OCI-LY7 (cell line): ENCODE measurements around the gene ST8SIA5. TPM values are rescaled to one million over a fixed set of nuclear protein-coding genes. Genes with fewer than 3 reads are reported as not detected.

ENCODE experiments used
- BruUV-seq: library from RNA; stranded (reverse); fragments of 400-500 nt; replicated peaks from 2 replicates; lab custom pipeline; 2021; lab: Mats Ljungman, UMichigan
- CTCF ChIA-PET: fragments of 300-600 bp; sonication (Branson Sonifier 250); formaldehyde crosslinking; loops from one replicate; lab custom pipeline; 2022; ENCODE audit warnings: antibody characterized with exemption; ENCODE audit not compliant: unreplicated experiment; lab: Charles Lee
- POLR2A ChIA-PET: fragments of 300-600 bp; sonication (Branson Sonifier 250); formaldehyde crosslinking; loops from one replicate; lab custom pipeline; 2022; ENCODE audit warnings: antibody characterized with exemption; lab: Charles Lee
- DNase-seq: peaks from one replicate; pipeline ENCODE4 v3.0.0-alpha.2; 2015; ENCODE audit warnings: low spot score
- H2AFZ ChIP-seq: fragments of 200-600 bp; sonication (generic), shearing (Covaris generic); 2 replicates; pipeline ENCODE4 v1.6.1; 2014; ENCODE audit warnings: mild to moderate bottlenecking, antibody characterized with exemption, low read length, moderate library complexity
- H3K27ac ChIP-seq: fragments of 200-600 bp; sonication (generic); 2 replicates; pipeline ENCODE4 v1.5.1; 2014; ENCODE audit warnings: mixed run types, low read depth, mild to moderate bottlenecking, moderate library complexity, low read length, inconsistent platforms; ENCODE audit not compliant: poor library complexity, severe bottlenecking
- H3K36me3 ChIP-seq: fragments of 200-600 bp; sonication (generic); 2 replicates; pipeline ENCODE4 v1.6.1; 2014; ENCODE audit warnings: mild to moderate bottlenecking, antibody characterized with exemption, low read length, moderate library complexity, mixed read lengths; ENCODE audit not compliant: insufficient read depth
- H3K4me1 ChIP-seq: fragments of 200-600 bp; sonication (generic); 2 replicates; pipeline ENCODE4 v1.5.1; 2014; ENCODE audit warnings: mild to moderate bottlenecking, low read length; ENCODE audit not compliant: insufficient read depth, poor library complexity, severe bottlenecking
- H3K4me2 ChIP-seq: fragments of 200-600 bp; sonication (generic); 2 replicates; pipeline ENCODE4 v1.6.1; 2014; ENCODE audit warnings: mild to moderate bottlenecking, low read length
- H3K4me3 ChIP-seq: fragments of 200-600 bp; sonication (generic); 2 replicates; pipeline ENCODE4 v1.5.1; 2014; ENCODE audit warnings: mild to moderate bottlenecking, low read depth, low read length; ENCODE audit not compliant: poor library complexity, severe bottlenecking
- H3K79me2 ChIP-seq: fragments of 200-600 bp; sonication (generic); 2 replicates; pipeline ENCODE4 v1.6.1; 2016; ENCODE audit warnings: low read depth, mild to moderate bottlenecking, low read length, moderate library complexity, mixed read lengths; ENCODE audit not compliant: insufficient read depth
- H3K9me2 ChIP-seq: fragments of 200-600 bp; sonication (generic); 2 replicates; pipeline ENCODE4 v1.6.1; 2016; ENCODE audit warnings: mild to moderate bottlenecking, low read length, mixed read lengths; ENCODE audit not compliant: insufficient read depth
- H3K9me3 ChIP-seq: fragments of 200-600 bp; sonication (generic); 2 replicates; pipeline ENCODE4 v1.6.1; 2014; ENCODE audit warnings: mild to moderate bottlenecking, mixed run types, low read length, mixed read lengths
- H4K20me1 ChIP-seq: fragments of 200-600 bp; sonication (generic); 2 replicates; pipeline ENCODE4 v1.6.1; 2014; ENCODE audit warnings: mild to moderate bottlenecking, antibody characterized with exemption, low read length, moderate library complexity, mixed read lengths; ENCODE audit not compliant: insufficient read depth
- CTCF ChIP-seq: fragments of 200-600 bp; sonication (generic); conservative IDR thresholded peaks from 2 replicates; pipeline ENCODE4 v1.5.1; 2014; ENCODE audit warnings: mild to moderate bottlenecking, antibody characterized with exemption, low read length, moderate library complexity, mixed read lengths
- EZH2phosphoT487 ChIP-seq: fragments of 200-600 bp; sonication (generic); IDR thresholded peaks from 2 replicates; pipeline ENCODE4 v1.6.1; 2018; ENCODE audit warnings: low read depth, borderline replicate concordance, mild to moderate bottlenecking, mixed run types, antibody characterized with exemption, low read length, moderate library complexity, mixed read lengths
- intact Hi-C: fragments of 100-400 bp; cut with micrococcal nuclease; formaldehyde crosslinking; loops from one replicate; pipeline ENCODE4 v1.10.0; 2022; ENCODE audit not compliant: unreplicated experiment
- total RNA-seq, 2 experiments: library from RNA; depleted of rRNA in 1 of 2; stranded (reverse); fragments of >200 nt in 1 of 2; shearing (Covaris generic) in 1 of 2; gene quantifications; 2 replicates each; pipeline ENCODE4 v1.2.3, GENCODE V29; 2014 to 2022

ST8SIA5 gene
- total RNA-seq, 2 experiments from 2014 or later: 0.28 TPM; not detected in 1

DNA sequence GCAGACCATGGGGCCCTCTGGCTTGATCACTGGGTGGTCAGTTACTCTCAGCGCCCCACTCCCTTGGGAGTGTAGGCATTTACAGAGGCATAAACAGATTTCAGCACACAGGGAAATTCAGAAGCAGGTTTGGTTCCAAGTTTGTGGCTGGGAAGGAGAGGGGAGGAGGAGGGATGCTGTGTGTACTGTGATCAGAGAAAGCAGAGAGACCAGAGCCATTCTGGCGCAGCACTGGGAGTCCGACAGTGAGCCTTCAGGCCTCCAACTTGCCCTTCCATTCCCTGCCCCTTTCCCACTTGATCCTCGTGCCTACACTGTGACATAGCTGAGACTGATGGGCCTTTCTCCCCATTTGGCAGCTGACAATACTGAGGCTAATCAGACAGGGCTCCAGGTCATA is 52.0 kb downstream of the ST8SIA5 start:
- Histone ChIP-seq H3K36me3 (no peaks in the 10 kb centered on the region), H3K4me1 (peaks cover 29% of the 10 kb centered on the region), H3K4me2 (no peak overlapping the region), H3K4me3 (no peak overlapping the region), H3K27ac (no peak overlapping the region), H3K9me2 (no peaks in the 10 kb centered on the region), H3K79me2 (no peaks in the 10 kb centered on the region), H3K9me3 (no peaks in the 10 kb centered on the region), H2AFZ (no peak overlapping the region), H4K20me1 (no peaks in the 10 kb centered on the region)
- CTCF ChIA-PET: no interaction called here
- BruUV-seq: no TSS peak
- TF ChIP-seq CTCF (no peak), EZH2phosphoT487 (no peak)
- intact Hi-C loops: no loop called here
- no peak for DNase-seq
- POLR2A ChIA-PET: no interaction called here

DNA sequence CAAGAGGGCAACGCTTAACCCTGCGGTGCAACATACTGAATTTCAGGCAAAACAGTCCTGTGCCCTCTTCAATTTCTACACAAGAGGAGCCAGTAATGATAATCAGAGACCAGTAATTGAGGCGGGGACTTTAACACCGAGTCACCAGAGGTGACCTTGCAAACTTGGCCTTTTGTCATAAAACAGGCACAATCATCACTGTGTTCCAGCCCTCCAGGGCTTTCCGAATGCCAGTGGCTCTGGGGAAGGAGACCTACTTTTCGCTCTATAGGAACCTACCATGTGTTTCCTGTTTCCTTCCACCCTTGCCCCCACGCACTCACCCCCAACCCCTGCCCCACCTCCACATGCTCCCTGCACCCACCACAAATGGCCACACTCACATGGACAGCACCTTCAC is 52.7 kb downstream of the ST8SIA5 start:
- no peak overlapping the region for H3K4me3 ChIP-seq

More for the DNA sequence above, 52.7 kb downstream of the ST8SIA5 start:
- intact Hi-C loops: no loop called here
- DNase-seq: no peak
- CTCF ChIA-PET: no interaction called here
- no peak overlapping the region for H3K27ac ChIP-seq
- no peak overlapping the region for H2AFZ ChIP-seq
- H3K9me3 ChIP-seq: no peaks in the 10 kb centered on the region
- POLR2A ChIA-PET: no interaction called here
- H3K9me2 ChIP-seq: no peaks in the 10 kb centered on the region
- TF ChIP-seq EZH2phosphoT487 (no peak), CTCF (no peak)
- no peak overlapping the region for H3K4me2 ChIP-seq
- H4K20me1 ChIP-seq: no peaks in the 10 kb centered on the region
- no peaks in the 10 kb centered on the region for H3K79me2 ChIP-seq
- BruUV-seq: no TSS peak
- H3K4me1 ChIP-seq: peaks cover 24% of the 10 kb centered on the region
- H3K36me3 ChIP-seq: no peaks in the 10 kb centered on the region
